GM12878 (cell line): ENCODE data around the gene TRIB2.

Source experiments
- CBX3 ChIP-seq: fragments of 200-600 bp; sonication (generic); IDR thresholded peaks from 2 replicates; pipeline ENCODE4 v1.6.1; 2016; ENCODE audit warnings: low read depth, borderline replicate concordance
- CTCF ChIP-seq, 3 experiments: IDR thresholded peaks in 2 of 3; conservative IDR thresholded peaks in 1 of 3; 2 replicates each; pipeline ENCODE4 v1.5.1; 2011; ENCODE audit warnings: low read depth in 3 of 3, low read length in 3 of 3, mild to moderate bottlenecking in 3 of 3, control low read depth in 2 of 3, moderate library complexity in 2 of 3, inconsistent platforms in 1 of 3, mixed read lengths in 1 of 3; ENCODE audit not compliant: control insufficient read depth in 2 of 3, insufficient read depth in 1 of 3; ENCODE audit errors: extremely low read depth in 1 of 3
- HDGF ChIP-seq: fragments of 450-650 bp; IDR thresholded peaks from 2 replicates; pipeline ENCODE4 v1.6.1; 2016; ENCODE audit warnings: antibody characterized with exemption
- IKZF1 ChIP-seq: fragments of 450-650 bp; conservative IDR thresholded peaks from 2 replicates; pipeline ENCODE4 v1.6.1; 2017; ENCODE audit warnings: antibody characterized with exemption, mild to moderate bottlenecking
- MXI1 ChIP-seq: fragments of 150-350 bp; IDR thresholded peaks from 2 replicates; pipeline ENCODE4 v1.6.1; 2011; ENCODE audit warnings: low read depth, mild to moderate bottlenecking, inconsistent platforms, low read length, improper control_type of control experiment
- POLR2A ChIP-seq: IDR thresholded peaks from 2 replicates; pipeline ENCODE4 v1.6.1; 2011; ENCODE audit warnings: low read depth, mild to moderate bottlenecking, low read length
- SIN3A ChIP-seq: IDR thresholded peaks from 2 replicates; pipeline ENCODE4 v1.6.1; 2012; ENCODE audit warnings: low read depth, low read length, improper control_type of control experiment
- SMC3 ChIP-seq: IDR thresholded peaks from 2 replicates; pipeline ENCODE4 v1.6.1; 2011; ENCODE audit warnings: low read length, improper control_type of control experiment, borderline replicate concordance
- SUPT20H ChIP-seq: IDR thresholded peaks from 2 replicates; pipeline ENCODE4 v1.6.1; 2011; ENCODE audit warnings: low read depth, mild to moderate bottlenecking, low read length, moderate library complexity, borderline replicate concordance; ENCODE audit not compliant: control insufficient read depth
- ZNF274 ChIP-seq: IDR thresholded peaks from one replicate; pipeline ENCODE4 v1.8.0; 2011; ENCODE audit not compliant: insufficient read length, insufficient read depth
- TF ChIP-seq, protein P1 (sequence below): fragments of 450-650 bp; IDR thresholded peaks from 2 replicates; pipeline ENCODE4 v1.6.1; 2016; ENCODE audit warnings: mild to moderate bottlenecking
- TF ChIP-seq, protein P2 (sequence below): fragments of 450-650 bp; IDR thresholded peaks from 2 replicates; pipeline ENCODE4 v1.6.1; 2017; ENCODE audit warnings: low read depth, mild to moderate bottlenecking, moderate library complexity

DNA sequence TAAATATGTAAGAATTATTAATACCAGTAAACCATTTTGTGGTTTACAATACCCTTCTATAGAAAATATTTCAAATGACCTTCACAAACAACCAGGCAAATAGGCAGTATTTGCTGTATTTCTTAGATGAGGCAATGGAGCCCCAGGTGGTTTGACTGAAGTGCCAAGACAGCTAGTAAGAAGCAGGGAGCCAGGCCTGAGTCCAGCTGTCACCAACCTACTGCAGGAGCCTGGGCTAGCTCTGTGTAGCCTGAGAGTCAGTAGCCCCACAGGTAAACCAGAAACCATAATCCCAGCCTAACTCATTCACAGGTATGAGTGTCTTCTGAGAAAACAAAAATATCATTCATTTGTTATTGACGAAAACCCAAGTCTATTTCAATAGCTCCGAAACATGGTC is 45.6 kb downstream of the TRIB2 start:
- TF ChIP-seq CBX3: no peak
- no peak for TF ChIP-seq IKZF1
- TF ChIP-seq, protein P1, sequence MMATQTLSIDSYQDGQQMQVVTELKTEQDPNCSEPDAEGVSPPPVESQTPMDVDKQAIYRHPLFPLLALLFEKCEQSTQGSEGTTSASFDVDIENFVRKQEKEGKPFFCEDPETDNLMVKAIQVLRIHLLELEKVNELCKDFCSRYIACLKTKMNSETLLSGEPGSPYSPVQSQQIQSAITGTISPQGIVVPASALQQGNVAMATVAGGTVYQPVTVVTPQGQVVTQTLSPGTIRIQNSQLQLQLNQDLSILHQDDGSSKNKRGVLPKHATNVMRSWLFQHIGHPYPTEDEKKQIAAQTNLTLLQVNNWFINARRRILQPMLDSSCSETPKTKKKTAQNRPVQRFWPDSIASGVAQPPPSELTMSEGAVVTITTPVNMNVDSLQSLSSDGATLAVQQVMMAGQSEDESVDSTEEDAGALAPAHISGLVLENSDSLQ: no peak
- no peak for TF ChIP-seq CTCF (IDR thresholded peaks at IDR 0.05 in 2 of 3, conservative IDR thresholded peaks at IDR 0.05 in 1 of 3; ENCODE audit: control insufficient read depth in 2 of 3, extremely low read depth in 1 of 3, insufficient read depth in 1 of 3, low read depth in 3 of 3, low read length in 3 of 3)
- no peak for TF ChIP-seq POLR2A
- TF ChIP-seq SUPT20H: no peak
- TF ChIP-seq HDGF: no peak
- TF ChIP-seq, protein P2, sequence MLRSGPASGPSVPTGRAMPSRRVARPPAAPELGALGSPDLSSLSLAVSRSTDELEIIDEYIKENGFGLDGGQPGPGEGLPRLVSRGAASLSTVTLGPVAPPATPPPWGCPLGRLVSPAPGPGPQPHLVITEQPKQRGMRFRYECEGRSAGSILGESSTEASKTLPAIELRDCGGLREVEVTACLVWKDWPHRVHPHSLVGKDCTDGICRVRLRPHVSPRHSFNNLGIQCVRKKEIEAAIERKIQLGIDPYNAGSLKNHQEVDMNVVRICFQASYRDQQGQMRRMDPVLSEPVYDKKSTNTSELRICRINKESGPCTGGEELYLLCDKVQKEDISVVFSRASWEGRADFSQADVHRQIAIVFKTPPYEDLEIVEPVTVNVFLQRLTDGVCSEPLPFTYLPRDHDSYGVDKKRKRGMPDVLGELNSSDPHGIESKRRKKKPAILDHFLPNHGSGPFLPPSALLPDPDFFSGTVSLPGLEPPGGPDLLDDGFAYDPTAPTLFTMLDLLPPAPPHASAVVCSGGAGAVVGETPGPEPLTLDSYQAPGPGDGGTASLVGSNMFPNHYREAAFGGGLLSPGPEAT: no peak
- no peak for TF ChIP-seq MXI1
- no peak for TF ChIP-seq ZNF274
- TF ChIP-seq SMC3: no peak
- TF ChIP-seq SIN3A: no peak
